H9 (cell line): Measurements from ENCODE around the gene VIPR2. TPM values are rescaled to one million over a fixed set of nuclear protein-coding genes. Genes with fewer than 3 reads are reported as not detected.

Experiments
- DNase-seq: peaks from one replicate; pipeline ENCODE4 v3.0.0-alpha.2; 2017
- H2AFZ ChIP-seq: one replicate; pipeline ENCODE4 v1.6.1; 2013; ENCODE audit warnings: mild to moderate bottlenecking, low read length, control low read depth, moderate library complexity
- H2AK5ac ChIP-seq: 2 replicates; pipeline ENCODE4 v1.6.1; 2013; ENCODE audit warnings: low read length, control low read depth, mixed read lengths; ENCODE audit not compliant: insufficient read length
- H2BK120ac ChIP-seq: one replicate; pipeline ENCODE4 v1.6.1; 2013; ENCODE audit warnings: low read depth, mild to moderate bottlenecking, low read length, control low read depth, inconsistent platforms; ENCODE audit not compliant: poor library complexity, severe bottlenecking
- H2BK12ac ChIP-seq: 2 replicates; pipeline ENCODE4 v1.6.1; 2013; ENCODE audit warnings: low read length, control low read depth, mixed read lengths, low read depth; ENCODE audit not compliant: insufficient read length
- H2BK15ac ChIP-seq: 2 replicates; pipeline ENCODE4 v1.6.1; 2013; ENCODE audit warnings: low read depth, low read length, control low read depth
- H2BK20ac ChIP-seq: one replicate; pipeline ENCODE4 v1.6.1; 2013; ENCODE audit warnings: low read depth, mild to moderate bottlenecking, low read length, control low read depth, inconsistent platforms; ENCODE audit not compliant: poor library complexity, severe bottlenecking
- H2BK5ac ChIP-seq: 2 replicates; pipeline ENCODE4 v1.6.1; 2013; ENCODE audit warnings: low read length, control low read depth, mixed read lengths; ENCODE audit not compliant: insufficient read length
- H3K14ac ChIP-seq: 2 replicates; pipeline ENCODE4 v1.6.1; 2013; ENCODE audit warnings: low read length, control low read depth; ENCODE audit not compliant: insufficient read depth
- H3K18ac ChIP-seq: 2 replicates; pipeline ENCODE4 v1.6.1; 2013; ENCODE audit warnings: low read depth, mild to moderate bottlenecking, mixed read lengths, low read length, control low read depth; ENCODE audit not compliant: insufficient read length
- H3K23ac ChIP-seq: 2 replicates; pipeline ENCODE4 v1.6.1; 2013; ENCODE audit warnings: low read length, control low read depth, mixed read lengths, low read depth; ENCODE audit not compliant: insufficient read length
- H3K23me2 ChIP-seq: 2 replicates; pipeline ENCODE4 v1.6.1; 2013; ENCODE audit warnings: low read depth, mild to moderate bottlenecking, mixed read lengths, low read length, control low read depth; ENCODE audit not compliant: insufficient read length, poor library complexity, severe bottlenecking
- H3K27ac ChIP-seq: 2 replicates; pipeline ENCODE4 v1.5.1; 2013; ENCODE audit warnings: low read length, control low read depth, mixed read lengths, low read depth; ENCODE audit not compliant: insufficient read length
- H3K27me3 ChIP-seq: 2 replicates; pipeline ENCODE4 v1.6.1; 2013; ENCODE audit warnings: low read length, control low read depth, inconsistent platforms; ENCODE audit not compliant: insufficient read depth
- H3K4ac ChIP-seq: 2 replicates; pipeline ENCODE4 v1.6.1; 2013; ENCODE audit warnings: low read depth, mild to moderate bottlenecking, control low read depth, inconsistent platforms, low read length, moderate library complexity
- H3K4me1 ChIP-seq: 2 replicates; pipeline ENCODE4 v1.6.1; 2013; ENCODE audit warnings: low read length, control low read depth, inconsistent platforms; ENCODE audit not compliant: insufficient read depth
- H3K4me2 ChIP-seq: 2 replicates; pipeline ENCODE4 v1.6.1; 2013; ENCODE audit warnings: low read length, control low read depth, mixed read lengths; ENCODE audit not compliant: insufficient read length, insufficient read depth
- H3K56ac ChIP-seq: 2 replicates; pipeline ENCODE4 v1.6.1; 2013; ENCODE audit warnings: low read depth, mild to moderate bottlenecking, mixed read lengths, low read length, control low read depth; ENCODE audit not compliant: insufficient read length
- H3K79me1 ChIP-seq: 2 replicates; pipeline ENCODE4 v1.6.1; 2013; ENCODE audit warnings: low read depth, mild to moderate bottlenecking, moderate library complexity, low read length, control low read depth, inconsistent platforms; ENCODE audit not compliant: insufficient read depth, poor library complexity, severe bottlenecking
- H3K79me2 ChIP-seq: 2 replicates; pipeline ENCODE4 v1.6.1; 2013; ENCODE audit warnings: low read length, control low read depth, inconsistent platforms; ENCODE audit not compliant: insufficient read depth
- H3K9ac ChIP-seq: 2 replicates; pipeline ENCODE4 v1.6.1; 2013; ENCODE audit warnings: low read length, control low read depth, mixed read lengths; ENCODE audit not compliant: insufficient read length; ENCODE audit errors: extremely low read depth
- H3K9me3 ChIP-seq: one replicate; pipeline ENCODE4 v1.6.1; 2013; ENCODE audit warnings: low read depth, low read length, inconsistent platforms; ENCODE audit not compliant: control insufficient read depth
- H3T11ph ChIP-seq: one replicate; pipeline ENCODE4 v1.6.1; 2013; ENCODE audit warnings: mild to moderate bottlenecking, low read length, control low read depth, inconsistent platforms
- H4K20me1 ChIP-seq: one replicate; pipeline ENCODE4 v1.6.1; 2013; ENCODE audit not compliant: control insufficient read depth, insufficient read length, insufficient read depth
- H4K5ac ChIP-seq: 2 replicates; pipeline ENCODE4 v1.6.1; 2013; ENCODE audit warnings: low read depth, mild to moderate bottlenecking, mixed read lengths, low read length, control low read depth; ENCODE audit not compliant: insufficient read length
- H4K8ac ChIP-seq: replicated peaks from 2 replicates; pipeline ENCODE4 v1.6.1; 2013; ENCODE audit warnings: low read length, control low read depth, mixed read lengths, low read depth; ENCODE audit not compliant: insufficient read length
- H4K91ac ChIP-seq: 2 replicates; pipeline ENCODE4 v1.6.1; 2013; ENCODE audit warnings: low read depth, mild to moderate bottlenecking, moderate library complexity, mixed read lengths, low read length, control low read depth; ENCODE audit not compliant: insufficient read length
- H3K27ac Mint-ChIP-seq, 3 experiments: 2 replicates in 2 of 3; 3 replicates in 1 of 3; pipeline ENCODE4 v1.8.0; 2020 to 2021; ENCODE audit warnings: mixed read lengths in 3 of 3, mild to moderate bottlenecking in 1 of 3, moderate library complexity in 1 of 3
- H3K27me3 Mint-ChIP-seq: 2 replicates; pipeline ENCODE4 v1.8.0; 2021; ENCODE audit warnings: low read depth, mild to moderate bottlenecking, moderate library complexity, mixed read lengths
- H3K36me3 Mint-ChIP-seq, 3 experiments: 2 replicates in 2 of 3; 3 replicates in 1 of 3; pipeline ENCODE4 v1.8.0; 2020 to 2021; ENCODE audit warnings: low read depth in 3 of 3, mixed read lengths in 3 of 3; ENCODE audit not compliant: insufficient read depth in 1 of 3
- H3K4me1 Mint-ChIP-seq, 2 experiments: 2 replicates each; pipeline ENCODE4 v1.8.0; 2020; ENCODE audit warnings: mixed read lengths in 2 of 2
- H3K4me3 Mint-ChIP-seq, 2 experiments: 2 replicates in 1 of 2; 3 replicates in 1 of 2; pipeline ENCODE4 v1.8.0; 2020 to 2021; ENCODE audit warnings: mild to moderate bottlenecking in 2 of 2, mixed read lengths in 2 of 2, moderate library complexity in 1 of 2
- H3K9me3 Mint-ChIP-seq, 2 experiments: 2 replicates in 1 of 2; 3 replicates in 1 of 2; pipeline ENCODE4 v1.8.0; 2020; ENCODE audit warnings: mild to moderate bottlenecking in 2 of 2, mixed read lengths in 2 of 2, moderate library complexity in 1 of 2
- WGBS: extraction: QIAGEN DNeasy Blood & Tissue Kit; methylation state at CpG from one replicate; pipeline ENCODE4 v1.1.7; 2013; ENCODE audit warnings: missing lambda C conversion rate, low lambda C conversion rate, mixed read lengths; ENCODE audit not compliant: insufficient read length; ENCODE audit errors: extremely low coverage; 5-methylcytosine and 5-hydroxymethylcytosine counted together
- total RNA-seq: library from RNA; stranded (reverse); gene quantifications from 2 replicates; pipeline ENCODE4 v1.2.1, GENCODE V29; 2021
- TF ChIP-seq, protein P1 (sequence below): fragments of 200-600 bp; sonication (generic); conservative IDR thresholded peaks from 3 replicates; pipeline ENCODE4 v1.8.0; 2021; ENCODE audit warnings: antibody characterized with exemption, mild to moderate bottlenecking

VIPR2 gene
- total RNA-seq, 1 experiment from 2014 or later, result 1.6 TPM

DNA sequence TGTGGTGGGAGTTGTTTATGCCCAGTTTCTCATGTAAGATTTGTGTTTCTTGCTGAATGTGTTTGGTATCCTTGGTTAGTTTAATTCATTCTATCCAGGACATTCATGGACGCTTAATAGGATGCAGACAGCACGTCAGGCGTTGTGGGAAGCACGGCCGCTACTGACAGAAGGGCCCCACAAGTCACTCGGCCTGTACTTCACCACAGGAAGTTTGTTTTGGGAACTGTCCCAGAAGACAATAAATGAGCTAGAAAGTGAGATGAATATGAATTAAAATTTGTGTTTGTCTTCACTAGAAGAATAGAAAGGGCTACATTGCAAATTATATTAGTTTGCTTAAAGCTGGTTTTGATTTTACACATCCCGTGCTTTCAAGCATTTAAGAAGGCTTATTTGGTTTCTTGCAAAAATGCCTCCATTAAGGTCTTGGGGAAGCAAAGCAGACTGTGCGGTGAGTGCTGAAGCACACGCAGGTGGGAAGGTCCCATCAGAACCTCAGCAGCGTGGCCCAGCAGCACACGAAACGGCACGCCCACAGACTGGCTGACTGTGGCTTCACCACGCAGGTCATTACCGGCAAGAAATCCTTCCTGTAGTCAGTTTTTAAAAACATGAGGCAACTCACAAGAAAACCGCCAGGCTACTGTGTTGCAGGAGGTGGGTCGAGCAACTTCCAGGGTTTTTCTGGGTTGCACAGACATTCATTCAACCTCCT lies 74.1 kb downstream of the VIPR2 start:
- H3K9ac ChIP-seq, result no peak overlapping the region
- no peak overlapping the region for H3T11ph ChIP-seq
- no peak overlapping the region for H2BK12ac ChIP-seq
- H4K20me1 ChIP-seq, result no peaks in the 10 kb centered on the region
- no peaks in the 10 kb centered on the region for H3K23me2 ChIP-seq
- no peak overlapping the region for H3K4me2 ChIP-seq
- no peak overlapping the region for H2BK120ac ChIP-seq
- H4K91ac ChIP-seq, result no peak overlapping the region
- no peaks in the 10 kb centered on the region for H3K4me1 ChIP-seq
- no peak overlapping the region for H2BK15ac ChIP-seq
- no peak overlapping the region for H2BK20ac ChIP-seq
- Mint-ChIP-seq H3K9me3 (no peaks in the 10 kb centered on the region), H3K27ac (peak overlapping the region in 2 of 3 experiments; percentile 8 to 53; a peak in 2 of 7 replicates), H3K27me3 (peaks cover 1% of the 10 kb centered on the region; the same call in 1 of the 2 replicates), H3K4me1 (peaks cover 0 to 4% of the 10 kb centered on the region in 2 experiments; a peak in 1 of 4 replicates), H3K4me3 (no peak overlapping the region), H3K36me3 (no peaks in the 10 kb centered on the region; a peak in 1 of 7 replicates)
- H3K18ac ChIP-seq, result no peak overlapping the region
- H3K27ac ChIP-seq, result no peak overlapping the region
- no peak overlapping the region for H3K23ac ChIP-seq
- H3K79me1 ChIP-seq, result no peaks in the 10 kb centered on the region
- H3K9me3 ChIP-seq, result no peaks in the 10 kb centered on the region
- no peak overlapping the region for H3K56ac ChIP-seq
- H3K27me3 ChIP-seq, result no peaks in the 10 kb centered on the region; the same call in 1 of the 2 replicates
- H2BK5ac ChIP-seq, result no peak overlapping the region
- no peak overlapping the region for H4K8ac ChIP-seq
- H2AK5ac ChIP-seq, result no peak overlapping the region
- WGBS, result no CpG with 5 or more reads among the region's 17 CpGs
- no peaks in the 10 kb centered on the region for H3K79me2 ChIP-seq
- peak; percentile 7 for DNase-seq
- no peak overlapping the region for H2AFZ ChIP-seq
- H4K5ac ChIP-seq, result no peak overlapping the region
- no peak overlapping the region for H3K4ac ChIP-seq
- H3K14ac ChIP-seq, result no peak overlapping the region
- TF ChIP-seq, protein P1, sequence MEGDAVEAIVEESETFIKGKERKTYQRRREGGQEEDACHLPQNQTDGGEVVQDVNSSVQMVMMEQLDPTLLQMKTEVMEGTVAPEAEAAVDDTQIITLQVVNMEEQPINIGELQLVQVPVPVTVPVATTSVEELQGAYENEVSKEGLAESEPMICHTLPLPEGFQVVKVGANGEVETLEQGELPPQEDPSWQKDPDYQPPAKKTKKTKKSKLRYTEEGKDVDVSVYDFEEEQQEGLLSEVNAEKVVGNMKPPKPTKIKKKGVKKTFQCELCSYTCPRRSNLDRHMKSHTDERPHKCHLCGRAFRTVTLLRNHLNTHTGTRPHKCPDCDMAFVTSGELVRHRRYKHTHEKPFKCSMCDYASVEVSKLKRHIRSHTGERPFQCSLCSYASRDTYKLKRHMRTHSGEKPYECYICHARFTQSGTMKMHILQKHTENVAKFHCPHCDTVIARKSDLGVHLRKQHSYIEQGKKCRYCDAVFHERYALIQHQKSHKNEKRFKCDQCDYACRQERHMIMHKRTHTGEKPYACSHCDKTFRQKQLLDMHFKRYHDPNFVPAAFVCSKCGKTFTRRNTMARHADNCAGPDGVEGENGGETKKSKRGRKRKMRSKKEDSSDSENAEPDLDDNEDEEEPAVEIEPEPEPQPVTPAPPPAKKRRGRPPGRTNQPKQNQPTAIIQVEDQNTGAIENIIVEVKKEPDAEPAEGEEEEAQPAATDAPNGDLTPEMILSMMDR, result no peak
